ENCODE results near the gene PIANP. TPM values are rescaled to one million over a fixed set of nuclear protein-coding genes. Genes with fewer than 3 reads are reported as not detected.

PIANP gene
- total RNA-seq, 1 experiment from 2014 or later: not detected

DNA sequence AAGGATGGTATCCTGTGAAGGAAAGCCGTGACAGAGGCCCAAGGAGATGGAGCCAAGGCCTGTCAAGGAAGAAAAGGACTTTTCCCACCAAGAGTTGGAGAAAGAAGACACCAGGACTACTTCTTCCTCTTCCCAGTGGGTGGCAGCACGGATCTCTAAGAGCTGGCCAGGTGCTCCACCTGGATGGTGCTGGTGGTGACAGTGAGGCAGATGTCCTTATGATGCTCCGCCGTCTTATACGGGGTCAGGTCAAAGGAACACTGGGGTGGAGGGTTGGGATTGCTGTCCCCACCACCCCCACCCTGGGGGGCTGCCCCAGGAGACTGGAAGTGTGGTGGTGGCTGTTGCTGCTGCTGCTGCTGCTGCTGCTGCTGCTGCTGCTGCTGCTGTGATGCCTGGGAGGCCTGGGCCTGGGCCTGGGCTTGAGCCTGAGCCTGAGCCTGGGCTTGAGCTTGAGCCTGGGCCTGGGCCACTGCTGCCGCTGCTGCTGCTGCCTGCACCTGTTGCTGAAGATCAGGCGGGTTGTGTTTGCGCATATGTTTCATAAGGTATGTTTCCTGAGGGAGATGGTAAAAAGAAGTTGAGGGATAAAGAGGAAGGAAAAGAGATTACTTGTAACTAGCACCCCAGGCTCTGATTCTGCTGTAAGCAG is 32.9 kb downstream of the PIANP start:
- peaks cover 52% of the 10 kb centered on the region for H3F3A ChIP-seq (ENCODE audit: insufficient read depth, low read depth)
- no peak overlapping the region for H3K4me2 ChIP-seq
- ChIA-PET POLR2A (ENCODE audit: unreplicated experiment) (interaction anchor here (0.6 kb wide), 1 partner anchor 32 kb away, joined by 3 read pairs; the partner anchor contains the start of gene LPAR5), CTCF (interaction anchor here (0.7 kb wide), 1 partner anchor 65 kb away, joined by 3 read pairs; no protein-coding TSS in a partner anchor)
- H3K27ac ChIP-seq: no peak overlapping the region
- no peak overlapping the region for H3K4me3 ChIP-seq
- no peaks in the 10 kb centered on the region for H3K9me3 ChIP-seq (ENCODE audit: insufficient read depth, low read depth)
- H3K36me3 ChIP-seq (ENCODE audit: low read depth): peaks cover 40% of the 10 kb centered on the region
- TF ChIP-seq, protein P1, sequence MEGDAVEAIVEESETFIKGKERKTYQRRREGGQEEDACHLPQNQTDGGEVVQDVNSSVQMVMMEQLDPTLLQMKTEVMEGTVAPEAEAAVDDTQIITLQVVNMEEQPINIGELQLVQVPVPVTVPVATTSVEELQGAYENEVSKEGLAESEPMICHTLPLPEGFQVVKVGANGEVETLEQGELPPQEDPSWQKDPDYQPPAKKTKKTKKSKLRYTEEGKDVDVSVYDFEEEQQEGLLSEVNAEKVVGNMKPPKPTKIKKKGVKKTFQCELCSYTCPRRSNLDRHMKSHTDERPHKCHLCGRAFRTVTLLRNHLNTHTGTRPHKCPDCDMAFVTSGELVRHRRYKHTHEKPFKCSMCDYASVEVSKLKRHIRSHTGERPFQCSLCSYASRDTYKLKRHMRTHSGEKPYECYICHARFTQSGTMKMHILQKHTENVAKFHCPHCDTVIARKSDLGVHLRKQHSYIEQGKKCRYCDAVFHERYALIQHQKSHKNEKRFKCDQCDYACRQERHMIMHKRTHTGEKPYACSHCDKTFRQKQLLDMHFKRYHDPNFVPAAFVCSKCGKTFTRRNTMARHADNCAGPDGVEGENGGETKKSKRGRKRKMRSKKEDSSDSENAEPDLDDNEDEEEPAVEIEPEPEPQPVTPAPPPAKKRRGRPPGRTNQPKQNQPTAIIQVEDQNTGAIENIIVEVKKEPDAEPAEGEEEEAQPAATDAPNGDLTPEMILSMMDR (conservative IDR thresholded peaks at IDR 0.05): peak; percentile 59
- TF ChIP-seq EZH2 (IDR thresholded peaks at IDR 0.05; ENCODE audit: low read depth): no peak
- no peaks in the 10 kb centered on the region; the same call in 1 of the 2 replicates for H3K4me1 ChIP-seq (replicated peaks; ENCODE audit: insufficient read depth)
- H3K9me2 ChIP-seq (ENCODE audit: insufficient read depth): no peaks in the 10 kb centered on the region
- BruUV-seq (replicated peaks): no TSS peak
- DNase-seq: peak in 1 of 2 experiments; percentile 18
- peaks cover 1% of the 10 kb centered on the region; the same call in 1 of the 2 replicates for H3K79me2 ChIP-seq (ENCODE audit: low read depth)
- no peaks in the 10 kb centered on the region for H3K27me3 ChIP-seq (ENCODE audit: insufficient read depth, low read depth)
- H2AFZ ChIP-seq: no peak overlapping the region
- 0 out of 2 replicates have a peak, but pooled peaks cover 4% of the 10 kb centered on the region for H4K20me1 ChIP-seq (ENCODE audit: insufficient read depth)
- intact Hi-C loops (cut with micrococcal nuclease; ENCODE audit: unreplicated experiment): no loop called here

DNA sequence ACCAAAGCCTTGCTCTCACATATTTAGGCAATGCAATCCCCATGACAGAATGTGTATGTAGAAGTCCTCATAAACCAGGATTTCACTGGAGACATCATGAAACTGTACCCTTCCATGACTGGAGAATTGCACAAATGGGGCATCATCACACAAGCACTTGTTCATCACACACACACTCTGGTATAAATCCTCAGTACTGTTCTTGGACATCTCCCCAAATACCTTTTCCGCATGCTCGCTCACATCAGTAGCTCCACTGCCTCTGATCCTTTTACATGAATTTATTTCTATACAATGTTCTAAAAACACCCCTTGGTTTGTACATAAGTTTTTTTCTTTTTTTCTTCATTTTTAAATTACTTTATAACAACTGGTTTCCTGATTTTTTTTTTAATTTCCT is 34.4 kb downstream of the PIANP start:
- no TSS peak for BruUV-seq (replicated peaks)
- H3K27ac ChIP-seq: no peak overlapping the region
- peaks cover 8% of the 10 kb centered on the region for H3K4me1 ChIP-seq (replicated peaks; ENCODE audit: insufficient read depth)
- no peak for DNase-seq
- peaks cover 31% of the 10 kb centered on the region for H3K36me3 ChIP-seq (ENCODE audit: low read depth)
- intact Hi-C loops (cut with micrococcal nuclease; ENCODE audit: unreplicated experiment): no loop called here
- no peaks in the 10 kb centered on the region for H3K27me3 ChIP-seq (ENCODE audit: insufficient read depth, low read depth)
- H2AFZ ChIP-seq: no peak overlapping the region
- POLR2A ChIA-PET (ENCODE audit: unreplicated experiment): interaction anchor here (0.6 to 0.7 kb wide), 2 partner anchors 75 to 259 kb away, joined by 4 read pairs; no protein-coding TSS in a partner anchor
- peaks cover 56% of the 10 kb centered on the region for H3F3A ChIP-seq (ENCODE audit: insufficient read depth, low read depth)
- CTCF ChIA-PET: interaction anchor here (0.6 kb wide), 1 partner anchor 23 kb away, joined by 3 read pairs; no protein-coding TSS in a partner anchor
- no peak overlapping the region for H3K4me3 ChIP-seq
- peaks cover 16% of the 10 kb centered on the region for H3K79me2 ChIP-seq (ENCODE audit: low read depth)
- no peak for TF ChIP-seq EZH2 (IDR thresholded peaks at IDR 0.05; ENCODE audit: low read depth)
- TF ChIP-seq, protein P1 (conservative IDR thresholded peaks at IDR 0.05): no peak
- H3K9me2 ChIP-seq (ENCODE audit: insufficient read depth): no peaks in the 10 kb centered on the region
- H3K9me3 ChIP-seq (ENCODE audit: insufficient read depth, low read depth): no peaks in the 10 kb centered on the region
- H3K4me2 ChIP-seq: no peak overlapping the region
- 0 out of 2 replicates have a peak, but pooled peaks cover 4% of the 10 kb centered on the region for H4K20me1 ChIP-seq (ENCODE audit: insufficient read depth)

DNA sequence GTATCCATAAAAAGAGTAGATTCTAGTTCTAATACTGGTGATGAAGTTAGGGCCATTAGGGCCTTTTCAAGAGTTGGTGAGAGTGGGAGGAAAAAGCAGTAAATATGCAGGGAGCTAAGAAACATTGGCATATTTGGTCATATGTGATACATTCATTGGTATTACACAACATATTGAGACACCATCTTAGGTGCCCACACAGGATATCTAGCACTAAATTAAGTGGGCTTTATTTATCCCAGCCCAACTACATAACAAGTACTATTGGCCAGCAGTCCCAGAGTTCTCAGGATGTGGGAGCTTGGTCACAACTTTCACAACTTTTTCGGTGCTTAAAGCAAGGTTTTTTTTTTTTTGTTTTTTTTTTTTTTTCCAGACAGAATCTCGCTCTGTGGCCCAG is 35.7 kb downstream of the PIANP start:
- H3F3A ChIP-seq (ENCODE audit: insufficient read depth, low read depth): peaks cover 52% of the 10 kb centered on the region
- H3K9me2 ChIP-seq (ENCODE audit: insufficient read depth): no peaks in the 10 kb centered on the region
- ChIA-PET POLR2A (ENCODE audit: unreplicated experiment) (interaction anchor here (0.7 kb wide), 1 partner anchor 51 kb away, joined by 3 read pairs; no protein-coding TSS in a partner anchor), CTCF (no interaction called here)
- no peaks in the 10 kb centered on the region for H3K27me3 ChIP-seq (ENCODE audit: insufficient read depth, low read depth)
- peaks cover 20% of the 10 kb centered on the region for H3K79me2 ChIP-seq (ENCODE audit: low read depth)
- no peak overlapping the region for H2AFZ ChIP-seq
- H3K27ac ChIP-seq: no peak overlapping the region
- TF ChIP-seq, protein P1 (conservative IDR thresholded peaks at IDR 0.05): no peak
- TF ChIP-seq EZH2 (IDR thresholded peaks at IDR 0.05; ENCODE audit: low read depth): no peak
- H3K4me3 ChIP-seq: no peak overlapping the region
- no peak for DNase-seq
- H3K9me3 ChIP-seq (ENCODE audit: insufficient read depth, low read depth): no peaks in the 10 kb centered on the region
- intact Hi-C loops (cut with micrococcal nuclease; ENCODE audit: unreplicated experiment): no loop called here
- H3K4me1 ChIP-seq (replicated peaks; ENCODE audit: insufficient read depth): peaks cover 8% of the 10 kb centered on the region
- peaks cover 18% of the 10 kb centered on the region for H3K36me3 ChIP-seq (ENCODE audit: low read depth)
- no peak overlapping the region for H3K4me2 ChIP-seq
- BruUV-seq (replicated peaks): no TSS peak
- no peaks in the 10 kb centered on the region for H4K20me1 ChIP-seq (ENCODE audit: insufficient read depth)
